ENCODE measurements around the gene ERI3.

DNA sequence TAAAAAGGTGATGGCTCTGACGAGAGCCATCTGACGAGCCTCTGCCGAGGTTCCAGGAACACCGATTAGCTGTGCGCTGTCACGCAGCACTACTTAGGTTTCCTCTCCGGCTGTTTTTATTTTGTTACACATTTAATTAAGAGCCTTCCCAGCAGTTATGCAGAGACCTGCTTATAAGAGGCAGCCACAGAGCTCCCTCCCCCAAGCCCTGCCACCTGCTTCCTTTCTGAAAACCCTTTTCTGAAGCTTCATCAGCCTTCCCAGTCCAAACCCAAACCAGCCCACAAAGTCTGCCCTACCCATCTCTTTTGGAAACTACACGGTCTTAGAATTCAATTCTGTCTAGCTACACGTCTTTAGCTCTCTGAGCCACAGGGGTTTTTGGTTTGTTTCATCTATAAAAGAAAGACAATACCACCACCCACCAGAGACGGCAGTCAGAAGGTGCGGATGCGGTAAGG, 49.1 kb downstream of the ERI3 start:
- TF ChIP-seq EZH2 (IDR thresholded peaks at IDR 0.05; ENCODE audit: borderline replicate concordance, low read depth, low read length, severe bottlenecking), result no peak
- TF ChIP-seq, protein P1, sequence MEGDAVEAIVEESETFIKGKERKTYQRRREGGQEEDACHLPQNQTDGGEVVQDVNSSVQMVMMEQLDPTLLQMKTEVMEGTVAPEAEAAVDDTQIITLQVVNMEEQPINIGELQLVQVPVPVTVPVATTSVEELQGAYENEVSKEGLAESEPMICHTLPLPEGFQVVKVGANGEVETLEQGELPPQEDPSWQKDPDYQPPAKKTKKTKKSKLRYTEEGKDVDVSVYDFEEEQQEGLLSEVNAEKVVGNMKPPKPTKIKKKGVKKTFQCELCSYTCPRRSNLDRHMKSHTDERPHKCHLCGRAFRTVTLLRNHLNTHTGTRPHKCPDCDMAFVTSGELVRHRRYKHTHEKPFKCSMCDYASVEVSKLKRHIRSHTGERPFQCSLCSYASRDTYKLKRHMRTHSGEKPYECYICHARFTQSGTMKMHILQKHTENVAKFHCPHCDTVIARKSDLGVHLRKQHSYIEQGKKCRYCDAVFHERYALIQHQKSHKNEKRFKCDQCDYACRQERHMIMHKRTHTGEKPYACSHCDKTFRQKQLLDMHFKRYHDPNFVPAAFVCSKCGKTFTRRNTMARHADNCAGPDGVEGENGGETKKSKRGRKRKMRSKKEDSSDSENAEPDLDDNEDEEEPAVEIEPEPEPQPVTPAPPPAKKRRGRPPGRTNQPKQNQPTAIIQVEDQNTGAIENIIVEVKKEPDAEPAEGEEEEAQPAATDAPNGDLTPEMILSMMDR (IDR thresholded peaks at IDR 0.05; ENCODE audit: borderline replicate concordance, extremely low read depth, low read length, poor library complexity, severe bottlenecking), result no peak

Measured in DND-41 (cell line).